H1 (cell line): Measurements from ENCODE around the gene STAT1. TPM values are rescaled to one million over a fixed set of nuclear protein-coding genes. Genes with fewer than 3 reads are reported as not detected.

Experiments
- CBX8 ChIP-seq: fragments of 300-800, 300-1000 bp; sonication (generic); IDR thresholded peaks from 2 replicates; pipeline ENCODE4 v1.7.1; 2016; ENCODE audit warnings: low read depth, low read length, borderline replicate concordance
- CEBPB ChIP-seq: IDR thresholded peaks from 2 replicates; pipeline ENCODE4 v1.6.1; 2012; ENCODE audit warnings: low read depth, low read length
- CHD1 ChIP-seq: IDR thresholded peaks from 2 replicates; pipeline ENCODE4 v1.6.1; 2012; ENCODE audit warnings: low read depth, low read length, improper control_type of control experiment
- CHD2 ChIP-seq: IDR thresholded peaks from 2 replicates; pipeline ENCODE4 v1.6.1; 2012; ENCODE audit warnings: low read length, improper control_type of control experiment
- CTBP2 ChIP-seq: IDR thresholded peaks from 2 replicates; pipeline ENCODE4 v1.7.0; 2011; ENCODE audit warnings: borderline replicate concordance, mild to moderate bottlenecking, moderate library complexity, mixed read lengths, low read length; ENCODE audit not compliant: insufficient read depth, insufficient read length
- FOSL1 ChIP-seq: IDR thresholded peaks from 2 replicates; pipeline ENCODE4 v1.6.1; 2011; ENCODE audit warnings: mild to moderate bottlenecking, low read depth, low read length, moderate library complexity; ENCODE audit not compliant: insufficient read depth
- GABPA ChIP-seq: IDR thresholded peaks from 2 replicates; pipeline ENCODE4 v1.6.1; 2011; ENCODE audit warnings: mild to moderate bottlenecking, low read length, moderate library complexity, borderline replicate concordance; ENCODE audit not compliant: insufficient read depth
- GTF2F1 ChIP-seq: IDR thresholded peaks from 2 replicates; pipeline ENCODE4 v1.6.1; 2012; ENCODE audit warnings: low read depth, low read length, improper control_type of control experiment, borderline replicate concordance
- JUN ChIP-seq: IDR thresholded peaks from 2 replicates; pipeline ENCODE4 v1.6.1; 2011; ENCODE audit warnings: low read depth, mild to moderate bottlenecking, improper control_type of control experiment, low read length
- JUND ChIP-seq: IDR thresholded peaks from 2 replicates; pipeline ENCODE4 v1.6.1; 2011; ENCODE audit warnings: mild to moderate bottlenecking, improper control_type of control experiment, low read length
- KDM1A ChIP-seq: fragments of 200-600, 300-600 bp; sonication (generic); IDR thresholded peaks from 2 replicates; pipeline ENCODE4 v1.7.1; 2016; ENCODE audit warnings: mild to moderate bottlenecking, low read length, borderline replicate concordance
- NANOG ChIP-seq: IDR thresholded peaks from 2 replicates; pipeline ENCODE4 v1.6.1; 2011; ENCODE audit warnings: low read length, low read depth, mild to moderate bottlenecking, inconsistent platforms; ENCODE audit not compliant: insufficient read depth, poor library complexity, severe bottlenecking
- POLR2AphosphoS5 ChIP-seq: IDR thresholded peaks from 2 replicates; pipeline ENCODE4 v1.6.1; 2011; ENCODE audit warnings: low read depth, low read length
- POU5F1 ChIP-seq: IDR thresholded peaks from 2 replicates; pipeline ENCODE4 v1.6.1; 2011; ENCODE audit warnings: low read depth, mild to moderate bottlenecking, low read length, moderate library complexity
- RAD21 ChIP-seq, 2 experiments: IDR thresholded peaks in 1 of 2; conservative IDR thresholded peaks in 1 of 2; 2 replicates each; pipeline ENCODE4 v1.6.1; 2011; ENCODE audit warnings: low read depth in 2 of 2, low read length in 2 of 2, improper control_type of control experiment in 1 of 2, inconsistent platforms in 1 of 2, mild to moderate bottlenecking in 1 of 2, moderate library complexity in 1 of 2
- RNF2 ChIP-seq: fragments of 200-900, 300-1000 bp; sonication (generic); IDR thresholded peaks from 2 replicates; pipeline ENCODE4 v1.7.1; 2016; ENCODE audit warnings: borderline replicate concordance, low read depth, mild to moderate bottlenecking, antibody characterized with exemption, low read length; ENCODE audit not compliant: poor library complexity, severe bottlenecking; ENCODE audit errors: missing control alignments
- RXRA ChIP-seq: IDR thresholded peaks from 2 replicates; pipeline ENCODE4 v1.6.1; 2011; ENCODE audit warnings: low read depth, mild to moderate bottlenecking, low read length, moderate library complexity; ENCODE audit not compliant: insufficient read depth
- SIX5 ChIP-seq: IDR thresholded peaks from 2 replicates; pipeline ENCODE4 v1.6.1; 2011; ENCODE audit warnings: mild to moderate bottlenecking, low read depth, low read length
- SP1 ChIP-seq: IDR thresholded peaks from 2 replicates; pipeline ENCODE4 v1.6.1; 2011; ENCODE audit warnings: low read depth, low read length
- SP4 ChIP-seq: IDR thresholded peaks from 2 replicates; pipeline ENCODE4 v1.6.1; 2012; ENCODE audit warnings: low read length, inconsistent platforms
- SRF ChIP-seq: IDR thresholded peaks from 2 replicates; pipeline ENCODE4 v1.6.1; 2011; ENCODE audit warnings: mild to moderate bottlenecking, low read depth, low read length, moderate library complexity
- TAF7 ChIP-seq: optimal IDR thresholded peaks from 2 replicates; pipeline ENCODE3; 2011; ENCODE audit warnings: low read depth, mild to moderate bottlenecking, inconsistent platforms, low read length, moderate library complexity, borderline replicate concordance
- TBP ChIP-seq: IDR thresholded peaks from 2 replicates; pipeline ENCODE4 v1.6.1; 2011; ENCODE audit warnings: low read depth, low read length, improper control_type of control experiment
- TEAD4 ChIP-seq: IDR thresholded peaks from 2 replicates; pipeline ENCODE4 v1.6.1; 2012; ENCODE audit warnings: low read depth, low read length, inconsistent platforms, mixed read lengths
- polyA plus RNA-seq, 7 experiments: library from polyadenylated mRNA; depleted of rRNA in 3 of 7; stranded (reverse) in 5 of 7; unstranded in 2 of 7; fragments of >200 nt in 5 of 7; fragments of 200-250 nt in 2 of 7; gene quantifications; 1 replicate in 5 of 7; 2 replicates in 1 of 7; 4 replicates in 1 of 7; pipeline versions ENCODE4 v1.2.1 to v1.2.3, GENCODE V29; 2011 to 2013; ENCODE audit warnings: missing spikeins in 2 of 7, mixed read lengths in 2 of 7
- total RNA-seq: library from RNA; stranded (reverse); fragmentation: NEBNext Ultra II Directional; extraction: Animal tissue kit (Norgen Biotek cat#: 25700); gene quantifications from 2 replicates; pipeline ENCODE4 v1.2.1, GENCODE V29; 2021

STAT1 gene
- total and polyA plus RNA-seq, 2 of the 8 experiments (the other 6 are each of a cell fraction or from before 2014, with no cell fraction given) = 20.3 to 43.0 TPM

DNA sequence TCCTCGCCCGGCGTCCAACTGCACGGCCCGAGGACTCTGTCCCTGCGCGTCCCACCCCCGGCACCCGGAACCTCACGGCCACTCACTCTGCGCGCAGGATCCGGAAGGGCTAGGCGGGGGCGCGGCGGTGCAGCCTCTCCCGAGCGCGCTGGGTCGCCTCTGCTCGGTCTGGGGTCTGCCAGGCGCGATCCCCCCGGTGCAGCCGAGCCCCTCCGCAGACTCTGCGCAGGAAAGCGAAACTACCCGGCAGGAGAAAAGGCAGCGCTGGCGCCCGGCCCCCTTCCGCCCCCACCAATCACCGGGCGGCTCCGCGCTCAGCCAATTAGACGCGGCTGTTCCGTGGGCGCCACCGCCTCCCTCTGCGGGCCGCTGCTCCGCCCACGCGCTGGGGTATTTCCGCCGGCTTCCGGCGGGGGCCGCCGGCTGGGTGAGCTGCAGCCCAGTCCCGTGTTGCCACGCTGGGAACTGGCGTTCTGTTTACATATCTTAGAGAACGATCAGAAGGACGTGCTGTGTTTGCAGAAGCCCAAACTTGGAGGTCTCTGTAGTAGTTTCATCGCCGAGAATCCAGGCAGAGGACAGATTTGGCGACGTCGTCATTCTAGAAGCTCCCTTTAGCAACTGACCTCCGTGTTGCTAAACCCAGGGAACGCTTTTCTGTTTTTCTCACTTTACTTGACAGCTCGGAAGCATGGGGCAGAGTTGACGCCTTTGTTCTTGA is at the start of gene STAT1 (continued):
- TF ChIP-seq TAF7 (peak; percentile 88), SP4 (peak; percentile 86), TEAD4 (peak; percentile 71; the same call in 1 of the 2 replicates), POLR2AphosphoS5 (peak; percentile 86), KDM1A (no peak), GABPA (0 out of 2 replicates have a peak, but pooled peaks have one; percentile 73), RAD21 (IDR thresholded peaks at IDR 0.05 in 1 of 2, conservative IDR thresholded peaks at IDR 0.05 in 1 of 2; ENCODE audit: low read depth in 2 of 2, low read length in 2 of 2) (no peak; a peak in 1 of 4 replicates), CHD2 (peak; percentile 77), POU5F1 (no peak), TBP (peak; percentile 91), SP1 (peak; percentile 92), CBX8 (no peak), CEBPB (no peak), NANOG (no peak), JUND (peak; percentile 90), RNF2 (peak; percentile 52), RXRA (0 out of 2 replicates have a peak, but pooled peaks have one; percentile 58), SIX5 (no peak), GTF2F1 (0 out of 2 replicates have a peak, but pooled peaks have one; percentile 32), CHD1 (no peak), CTBP2 (peak; percentile 47), FOSL1 (no peak), JUN (no peak), SRF (no peak)
